Activated CD4-positive, alpha-beta T cell treated with anti-CD3 and anti-CD28 coated beads for 48 hours (primary cell): ENCODE data around the gene GPR33.
"Not testable (repeated sequence)": the region's sequence is repeated elsewhere in the genome, so short reads cannot be mapped to it uniquely, and the experiment has no call there.

Experiments
- DNase-seq: peaks from one replicate; pipeline ENCODE4 v3.0.0-alpha.2; 2020

Gene GPR33, protein sequence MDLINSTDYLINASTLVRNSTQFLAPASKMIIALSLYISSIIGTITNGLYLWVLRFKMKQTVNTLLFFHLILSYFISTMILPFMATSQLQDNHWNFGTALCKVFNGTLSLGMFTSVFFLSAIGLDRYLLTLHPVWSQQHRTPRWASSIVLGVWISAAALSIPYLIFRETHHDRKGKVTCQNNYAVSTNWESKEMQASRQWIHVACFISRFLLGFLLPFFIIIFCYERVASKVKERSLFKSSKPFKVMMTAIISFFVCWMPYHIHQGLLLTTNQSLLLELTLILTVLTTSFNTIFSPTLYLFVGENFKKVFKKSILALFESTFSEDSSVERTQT

DNA sequence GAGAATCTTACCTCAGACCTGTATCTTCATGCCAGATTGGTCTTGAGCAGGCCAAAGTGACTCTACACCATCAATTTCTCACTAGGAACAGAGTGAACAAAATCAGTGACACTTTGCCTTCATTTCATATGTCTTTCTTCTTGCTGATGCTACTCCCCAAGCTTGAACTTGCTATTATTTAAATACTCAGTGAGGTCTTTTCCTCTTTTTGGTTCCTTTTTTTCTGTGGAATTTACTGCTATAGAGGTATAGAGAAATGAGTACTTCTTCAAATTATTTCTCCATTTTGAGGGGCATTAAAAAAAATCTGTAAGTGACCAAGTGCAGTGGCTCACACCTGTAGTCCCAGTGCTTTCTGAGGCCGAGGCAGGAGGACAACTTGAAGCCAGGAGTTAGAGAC, at the start of gene GPR33:
Gene GPR33, minus strand, starts transcription at position 154 of the 400 bp plus-strand sequence. CDS start 4,074 bp downstream, outside the sequence.
- DNase-seq, result no peak

DNA sequence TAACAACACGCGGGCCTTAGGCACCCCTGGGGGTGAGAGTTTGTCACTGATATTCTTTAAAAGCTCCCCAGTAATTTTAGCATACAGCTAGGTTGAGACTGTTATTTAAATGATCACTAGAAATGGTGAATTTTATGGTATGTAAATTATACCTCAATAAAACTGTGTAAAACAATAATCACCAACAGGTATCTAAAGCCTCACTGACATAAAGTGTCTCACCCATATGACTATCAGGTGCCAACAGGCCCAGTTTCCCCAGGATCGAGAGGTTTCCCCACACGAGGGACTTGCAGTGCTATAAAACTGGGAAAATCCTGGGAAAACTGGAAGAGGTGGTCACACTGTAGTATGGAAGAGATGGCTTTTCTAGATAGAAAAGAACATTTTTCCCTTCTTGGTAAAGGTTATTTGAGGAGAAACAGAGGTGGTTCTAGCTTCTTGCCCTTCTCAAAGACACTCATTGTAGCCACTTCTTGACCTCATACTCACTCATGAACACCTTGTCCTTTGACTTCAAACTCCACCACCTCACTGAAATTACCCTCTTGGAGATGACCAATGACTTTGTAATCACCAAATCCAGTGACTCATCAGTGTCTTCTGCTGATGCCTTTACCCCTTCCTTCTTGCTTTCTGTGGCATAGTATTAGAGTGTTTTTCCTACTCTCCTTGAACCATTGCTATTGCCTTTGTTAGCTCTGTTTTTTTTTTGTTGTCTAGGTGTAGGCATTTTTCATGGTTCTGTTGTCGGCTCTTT, 48.5 kb upstream of the GPR33 start:
- no peak for DNase-seq

DNA sequence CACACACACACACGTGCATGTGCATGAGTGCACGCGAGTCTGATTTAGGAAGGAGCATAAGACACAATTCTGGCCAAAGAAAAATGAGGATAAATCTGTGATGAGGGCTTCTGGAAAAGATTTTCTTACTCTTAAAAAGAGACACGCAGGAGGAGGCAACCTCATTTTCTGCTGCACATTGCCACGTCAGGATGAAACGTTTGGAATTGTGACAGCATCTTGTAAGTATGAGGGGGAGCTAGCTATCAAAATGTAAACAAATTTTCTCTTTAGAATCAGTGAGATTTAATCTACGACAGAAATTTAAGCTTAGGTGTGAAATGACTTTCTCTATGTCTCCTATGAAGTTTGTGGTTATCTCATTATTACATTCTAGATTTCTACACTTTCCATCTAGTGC, 42.3 kb upstream of the GPR33 start:
- DNase-seq, result no peak

DNA sequence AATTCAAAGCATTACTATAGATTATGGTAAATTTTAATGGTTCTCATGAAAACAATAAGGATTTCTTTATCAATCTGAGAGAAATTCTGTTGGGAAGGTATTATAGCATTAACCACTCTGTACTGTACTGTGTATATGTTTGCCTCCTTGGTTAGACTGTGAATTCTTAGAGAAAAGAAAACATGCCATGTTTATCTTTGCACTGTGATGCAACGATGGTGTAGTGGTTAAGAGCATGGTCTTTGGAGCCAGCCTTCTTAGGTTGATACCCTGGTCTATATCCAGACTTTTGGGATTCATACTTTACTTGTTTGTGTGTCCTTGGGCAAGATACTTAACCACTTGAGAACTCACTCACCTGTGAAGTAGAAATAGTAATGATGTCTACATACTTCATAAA, 41.2 kb upstream of the GPR33 start:
- no peak for DNase-seq

DNA sequence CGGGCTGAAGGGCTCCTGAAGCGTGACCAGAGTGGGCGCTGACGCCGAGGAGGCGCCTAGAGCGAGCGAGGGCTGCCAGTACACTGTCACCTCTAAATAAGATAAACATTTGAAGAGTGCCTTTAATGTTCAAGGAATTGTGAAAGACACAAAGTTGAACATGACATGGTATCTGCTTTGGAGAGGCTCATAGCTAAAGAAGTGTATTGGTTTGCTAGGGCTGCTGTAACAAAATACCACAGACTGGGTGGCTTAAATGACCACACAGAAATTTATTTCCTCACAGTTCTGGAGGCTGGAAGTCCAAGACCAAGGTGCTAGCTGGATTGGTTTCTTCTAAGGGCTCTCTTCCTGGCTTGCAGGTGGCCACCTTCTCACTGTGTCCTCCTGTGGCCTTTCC, 39.7 kb upstream of the GPR33 start:
- DNase-seq, result no peak

DNA sequence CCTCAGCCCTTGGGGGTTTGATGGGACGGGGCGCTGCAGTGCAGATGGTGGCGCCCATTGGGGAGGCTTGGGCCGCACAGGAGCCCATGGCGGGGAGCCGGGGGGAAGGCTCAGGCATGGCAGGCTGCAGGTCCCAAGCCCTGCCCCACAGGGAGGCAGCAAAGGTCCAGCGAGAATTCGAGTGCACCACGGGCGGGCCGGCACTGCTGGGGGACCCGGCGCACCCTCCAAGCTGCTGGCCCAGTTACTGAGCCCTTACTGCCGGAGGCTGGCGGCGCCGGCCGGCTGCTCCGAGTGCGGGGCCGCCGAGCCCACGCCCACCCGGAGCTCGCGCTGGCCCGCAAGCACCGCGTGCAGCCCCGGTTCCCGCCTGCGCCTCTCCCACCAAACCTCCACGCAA, 39.2 kb upstream of the GPR33 start:
- DNase-seq, result no peak

DNA sequence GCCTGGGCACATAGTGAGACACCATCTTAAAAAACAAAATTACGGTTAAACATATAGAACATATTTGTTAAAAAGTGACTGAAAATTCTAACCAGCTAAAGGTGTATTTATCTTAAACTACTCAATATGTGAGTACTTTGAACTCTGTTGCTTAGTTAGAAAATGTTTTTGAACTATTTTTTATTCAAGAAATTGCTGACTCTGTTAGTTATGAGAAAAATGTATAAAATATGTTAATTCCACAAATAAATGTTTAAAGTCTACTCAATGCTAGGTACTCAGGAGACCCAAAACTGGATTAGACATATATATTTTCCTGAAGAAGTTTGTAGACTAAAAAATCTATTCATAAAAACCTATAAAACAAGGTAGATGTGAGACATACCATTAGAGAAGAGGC, 23.0 kb upstream of the GPR33 start:
- DNase-seq, result no peak

DNA sequence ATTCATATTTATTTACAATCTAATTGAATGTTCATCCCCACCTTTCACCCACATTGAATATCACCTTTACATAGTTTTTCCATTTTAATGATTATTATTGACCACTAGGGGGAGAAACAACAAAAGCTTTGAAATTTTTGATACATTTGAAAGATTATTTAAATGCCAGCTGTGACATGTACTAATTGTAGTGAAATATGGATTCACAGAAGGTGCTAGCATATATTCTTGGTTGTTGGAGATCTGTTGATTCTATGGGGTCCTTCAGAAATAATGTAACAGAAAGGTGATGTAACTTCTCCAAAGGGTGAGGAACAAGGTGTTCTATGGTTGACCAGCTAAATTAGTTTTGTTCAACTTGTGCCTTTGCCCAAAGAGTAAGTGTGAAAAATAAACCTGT, 22.4 kb upstream of the GPR33 start:
- DNase-seq, result no peak

DNA sequence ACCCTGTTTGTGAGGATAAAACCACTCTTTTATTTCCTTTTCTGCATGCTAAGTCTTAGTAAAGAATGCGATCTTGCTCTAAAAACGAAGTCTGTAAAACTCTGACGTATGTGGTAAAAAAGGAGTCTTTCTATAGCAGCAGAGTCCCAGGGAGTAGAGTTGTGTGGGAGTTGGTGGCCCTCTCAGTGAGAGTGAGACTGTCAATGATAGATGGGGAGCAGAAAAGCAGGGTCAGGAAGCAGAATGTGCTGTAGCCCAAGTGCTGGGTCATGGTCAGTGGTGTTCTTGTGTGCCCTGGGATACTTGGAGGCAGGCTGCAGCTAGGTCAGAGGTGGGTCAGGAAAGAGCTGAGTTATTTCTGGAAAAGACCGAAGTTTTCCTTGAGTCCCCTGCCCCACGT, 20.3 kb upstream of the GPR33 start:
- DNase-seq, result no peak

DNA sequence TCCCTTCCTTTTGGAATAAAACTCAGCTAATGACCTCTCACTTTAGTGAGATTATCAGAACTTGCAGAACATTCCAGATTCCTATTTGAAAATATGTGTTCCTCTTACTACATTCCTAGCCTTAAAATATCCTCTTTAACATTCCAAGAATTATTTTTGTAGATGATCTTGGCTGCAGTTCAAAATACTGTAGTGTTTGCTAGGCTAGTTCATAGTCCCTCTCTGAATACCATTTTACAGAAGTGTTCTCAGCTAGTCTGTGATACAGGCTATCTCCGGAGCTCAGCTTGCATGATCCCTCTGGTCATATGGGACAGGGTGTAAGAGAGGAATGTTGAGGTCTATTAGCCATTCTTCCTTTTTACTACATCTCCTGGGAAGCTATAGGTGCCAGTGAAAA, 17.6 kb upstream of the GPR33 start:
- DNase-seq, result no peak

DNA sequence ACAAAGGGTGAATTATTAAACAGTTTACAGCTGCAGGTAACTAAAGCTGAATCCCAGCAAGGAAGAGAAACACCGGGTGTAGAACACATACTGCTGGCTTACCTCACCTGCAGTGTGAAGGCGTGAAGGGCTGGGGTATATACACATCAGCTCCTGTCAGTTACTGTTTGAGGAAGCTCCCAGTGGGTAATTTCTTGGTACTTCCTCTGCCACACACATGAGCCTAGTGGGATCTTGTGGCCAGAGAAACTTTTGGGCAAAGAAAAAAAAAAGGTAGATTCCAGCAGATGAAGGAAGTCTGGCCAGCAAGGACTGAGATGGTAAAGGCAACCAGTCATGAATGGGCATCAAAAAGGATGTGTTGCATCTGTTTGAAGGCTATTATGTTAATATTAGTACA, 14.0 kb upstream of the GPR33 start:
- DNase-seq, result no peak

DNA sequence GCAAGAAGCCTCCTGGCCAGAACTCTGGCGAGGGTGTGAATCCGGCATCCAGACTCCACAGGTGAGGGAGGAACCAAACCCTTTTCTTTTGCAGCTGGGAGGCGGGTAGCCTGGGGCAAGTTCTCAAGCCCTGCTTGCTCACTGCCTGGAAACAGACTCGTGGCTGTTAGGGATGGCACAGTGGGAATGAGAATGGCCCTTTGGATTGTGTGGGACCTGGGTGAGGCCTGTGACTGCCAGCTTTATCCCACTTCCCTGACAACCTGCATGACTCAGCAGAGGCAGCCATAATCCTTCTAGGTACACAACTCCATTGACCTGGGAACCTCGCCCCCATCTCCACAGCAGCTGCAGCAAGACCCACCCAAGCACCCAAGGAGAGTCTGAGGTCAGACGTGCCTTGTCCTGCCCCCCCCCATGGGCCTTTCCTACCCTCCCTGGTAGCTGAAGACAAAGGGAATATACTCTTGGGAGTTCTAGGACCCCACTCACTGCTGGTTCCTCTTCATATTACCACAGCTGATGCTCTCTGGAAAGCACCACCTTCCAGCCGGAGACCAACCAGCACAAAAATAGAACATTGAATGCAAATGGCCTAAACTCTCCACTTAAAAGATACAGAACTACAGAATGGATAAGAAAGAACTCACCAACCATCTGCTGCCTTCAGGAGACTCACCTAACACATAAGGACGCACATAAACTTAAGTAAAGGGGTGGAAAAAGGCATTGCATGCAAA, 5.1 kb upstream of the GPR33 start:
- no peak for DNase-seq

DNA sequence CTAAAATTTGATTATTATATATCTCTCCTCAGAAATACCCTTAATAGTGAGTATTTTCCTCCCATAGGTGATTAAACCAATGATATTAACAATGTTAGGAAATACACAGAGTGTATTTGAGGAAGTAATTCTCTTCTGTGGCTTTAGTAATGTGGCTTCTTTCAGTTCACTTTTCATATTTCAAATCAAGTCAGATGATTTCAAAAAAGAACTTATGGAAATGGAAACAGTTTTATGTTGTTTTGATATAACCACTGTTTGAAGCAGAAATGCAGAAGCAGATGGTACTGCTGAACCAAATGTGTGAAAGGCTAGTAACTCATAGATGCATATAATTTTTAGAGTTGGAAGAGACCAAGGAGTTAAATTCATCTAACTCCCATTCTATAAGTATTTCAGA, 1.9 kb upstream of the GPR33 start:
- no peak for DNase-seq

DNA sequence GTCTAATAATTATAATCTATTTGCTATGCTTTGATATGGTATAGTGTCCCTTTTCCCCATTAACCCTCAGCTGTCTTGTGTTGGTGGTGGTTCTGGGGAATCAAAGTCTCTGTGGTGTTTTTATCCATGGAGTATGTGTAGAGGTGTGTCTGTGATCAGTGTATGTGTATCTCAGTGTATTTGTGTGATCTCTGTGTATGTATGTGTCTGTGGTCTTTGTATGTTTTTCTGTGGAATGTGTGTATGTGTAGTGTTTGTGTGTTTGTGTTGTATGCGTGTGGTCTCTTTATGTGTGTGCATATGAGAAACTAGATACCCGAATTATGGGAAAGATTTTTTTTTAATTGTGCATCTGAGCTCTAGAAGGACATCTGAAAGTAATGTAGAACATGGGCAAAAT, 1.1 kb downstream of the GPR33 start:
- DNase-seq, result no peak

DNA sequence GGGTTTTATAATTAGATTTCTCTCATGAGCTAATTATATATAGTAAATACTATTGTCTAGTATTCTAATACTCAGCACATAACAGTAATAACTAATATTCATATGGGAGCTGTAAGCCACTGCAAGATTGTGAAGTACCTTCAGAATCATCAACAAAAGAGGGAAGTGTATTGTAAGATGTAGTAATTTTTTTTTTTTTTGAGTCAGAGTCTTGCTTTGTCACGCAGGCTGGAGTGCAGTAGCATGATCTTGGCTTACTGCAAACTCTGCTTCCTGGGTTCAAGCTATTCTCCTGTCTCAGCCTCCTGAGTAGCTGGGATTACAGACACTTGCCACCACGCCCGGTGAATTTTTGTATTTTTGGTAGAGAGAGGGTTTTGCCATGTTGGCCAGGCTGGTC, 3.1 kb downstream of the GPR33 start:
- no peak for DNase-seq

DNA sequence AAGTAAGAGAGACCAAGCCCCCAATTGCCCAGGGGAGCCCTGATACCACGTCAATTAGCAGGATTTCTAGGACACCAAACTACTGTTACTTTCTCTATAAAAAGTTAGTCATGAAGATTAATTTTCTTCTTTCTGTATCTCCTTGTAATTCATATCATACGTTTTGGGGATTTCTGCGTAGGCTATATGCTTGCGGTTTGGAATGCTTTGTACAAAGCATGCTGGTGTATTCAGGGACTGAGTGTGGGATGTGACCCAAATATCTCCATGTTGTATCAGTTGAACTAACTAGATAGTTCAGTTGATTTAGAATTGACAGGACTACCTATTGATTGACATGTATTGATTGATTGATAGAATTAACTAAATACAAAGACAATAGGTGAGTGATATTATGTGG, 7.7 kb downstream of the GPR33 start:
- no peak for DNase-seq

DNA sequence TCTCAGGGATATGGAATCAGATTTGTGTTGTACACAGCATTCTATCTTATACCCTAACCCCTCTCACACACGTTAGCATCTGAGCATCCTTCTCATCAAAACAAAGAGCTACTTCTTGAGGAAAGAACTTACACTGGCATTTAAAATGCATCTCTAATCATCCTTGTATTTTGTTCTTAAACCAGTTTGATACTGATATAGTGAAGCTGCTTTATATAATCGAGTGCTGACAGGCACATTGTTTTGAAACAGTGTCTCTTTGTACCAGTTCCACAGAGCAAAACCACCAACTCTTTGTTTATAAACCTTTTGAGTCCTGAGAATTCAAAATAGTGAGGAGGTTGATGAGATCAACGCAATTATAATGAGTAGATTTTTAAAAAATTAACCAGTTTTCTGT, 8.8 kb downstream of the GPR33 start:
- no peak for DNase-seq

DNA sequence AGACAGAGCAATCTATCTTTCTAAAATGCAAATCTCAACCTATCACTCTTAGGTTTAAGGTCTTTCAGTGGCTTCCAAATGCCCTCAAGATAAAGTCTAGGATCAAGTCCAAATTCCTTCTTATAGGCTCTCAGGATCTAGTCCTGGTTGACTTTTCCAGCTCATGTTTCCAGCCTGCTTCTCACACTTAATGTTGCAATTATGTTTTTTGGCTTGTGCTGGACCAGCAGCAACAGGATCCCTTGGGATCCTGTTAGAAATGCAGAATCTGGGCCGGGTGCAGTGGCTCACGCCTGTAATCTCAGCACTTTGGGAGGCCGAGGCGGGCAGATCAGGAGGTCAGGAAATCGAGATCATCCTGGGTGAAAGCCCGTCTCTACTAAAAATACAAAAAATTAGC, 10.6 kb downstream of the GPR33 start:
- no peak for DNase-seq

DNA sequence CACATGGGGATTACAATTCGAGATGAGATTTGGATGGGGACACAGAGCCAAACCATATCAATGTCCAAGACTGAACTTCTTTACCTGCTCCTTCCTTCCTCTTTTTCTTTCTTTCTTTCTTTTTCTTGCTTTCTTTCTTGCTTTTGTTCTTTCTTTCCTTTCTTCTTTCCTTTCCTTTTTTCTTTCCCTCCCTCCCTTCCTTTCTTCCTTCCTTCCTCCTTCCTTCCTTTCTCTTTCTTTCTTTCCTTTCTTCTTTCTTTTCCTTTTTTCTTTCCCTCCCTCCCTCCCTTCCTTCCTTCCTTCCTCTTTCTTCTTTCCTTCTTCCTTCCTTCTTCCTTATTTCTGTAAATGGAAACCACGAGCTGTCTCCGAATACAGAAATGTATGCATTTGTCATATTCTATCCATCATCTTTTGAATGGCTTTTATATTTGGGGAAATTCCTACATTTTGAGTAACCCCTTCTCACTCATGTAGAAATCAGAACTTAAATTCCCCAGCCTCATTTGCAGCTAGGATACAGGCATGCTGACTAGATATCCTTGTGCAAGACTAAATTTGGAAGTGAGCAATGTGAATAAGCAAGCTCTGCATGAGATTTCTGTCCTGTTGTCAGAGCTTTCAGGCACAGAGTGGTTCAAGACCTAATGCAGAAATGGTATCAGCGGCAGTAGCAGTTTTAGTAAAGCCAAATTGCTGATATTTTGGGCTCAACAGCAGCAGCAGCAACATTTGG, 11.5 kb downstream of the GPR33 start:
- no peak for DNase-seq

DNA sequence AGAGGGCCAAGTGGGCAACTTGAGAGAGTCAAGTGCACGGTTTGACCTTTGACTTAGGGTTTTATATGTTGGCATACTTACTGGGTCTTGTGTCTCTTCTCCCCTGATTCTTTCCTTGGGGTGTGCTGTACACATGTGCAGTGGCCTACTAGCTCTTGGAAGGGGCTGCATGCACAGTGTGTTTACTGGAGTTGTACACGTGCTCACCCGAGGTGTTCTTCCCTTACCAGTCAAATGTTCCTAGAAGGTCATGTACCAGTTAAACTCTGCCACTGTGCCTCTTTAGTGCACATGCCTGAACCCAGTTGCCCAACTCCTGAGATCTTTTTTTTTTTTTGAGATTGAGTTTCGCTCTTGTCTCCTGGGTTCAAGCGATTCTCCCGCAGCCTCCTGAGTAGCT, 21.3 kb downstream of the GPR33 start:
- no peak for DNase-seq

DNA sequence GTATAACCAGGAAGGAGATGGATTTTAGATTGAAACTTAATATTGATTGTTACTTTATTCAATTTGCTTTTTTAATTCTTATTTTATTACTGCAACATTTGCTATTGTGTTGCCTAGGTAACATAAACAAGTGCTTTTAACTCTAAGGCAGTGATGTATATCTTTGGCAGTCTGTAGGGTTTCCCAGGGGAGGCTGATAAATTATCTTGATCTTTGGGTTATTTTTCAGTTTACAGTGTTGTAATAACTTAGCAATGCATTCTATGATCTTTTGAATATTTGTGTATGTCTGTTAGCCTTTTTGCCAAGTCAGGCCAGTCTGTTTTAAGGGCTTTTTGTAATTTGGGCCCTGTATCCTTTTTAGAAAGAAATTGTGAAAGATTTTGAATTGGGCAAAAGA, 22.7 kb downstream of the GPR33 start:
- DNase-seq, result no peak

DNA sequence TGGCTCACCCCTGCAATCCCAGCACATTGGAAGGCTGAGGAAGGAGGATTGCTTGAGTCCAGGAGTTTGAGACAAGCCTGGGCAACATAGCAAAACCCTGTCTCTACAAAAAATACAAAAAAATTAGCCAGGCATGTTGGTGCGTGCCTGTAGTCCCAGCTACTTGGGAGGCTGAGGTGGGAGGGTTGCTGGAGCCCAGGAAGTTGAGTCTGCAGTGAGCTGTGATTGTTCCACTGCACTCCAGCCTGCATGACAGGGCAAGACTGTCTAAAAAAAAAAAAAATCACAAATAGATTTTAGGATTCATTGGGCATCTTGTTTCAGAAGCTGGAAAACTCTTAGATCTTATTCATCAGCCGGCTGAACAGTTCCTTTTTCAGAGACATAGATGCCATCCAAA, 25.4 kb downstream of the GPR33 start:
- not testable (repeated sequence) for DNase-seq

DNA sequence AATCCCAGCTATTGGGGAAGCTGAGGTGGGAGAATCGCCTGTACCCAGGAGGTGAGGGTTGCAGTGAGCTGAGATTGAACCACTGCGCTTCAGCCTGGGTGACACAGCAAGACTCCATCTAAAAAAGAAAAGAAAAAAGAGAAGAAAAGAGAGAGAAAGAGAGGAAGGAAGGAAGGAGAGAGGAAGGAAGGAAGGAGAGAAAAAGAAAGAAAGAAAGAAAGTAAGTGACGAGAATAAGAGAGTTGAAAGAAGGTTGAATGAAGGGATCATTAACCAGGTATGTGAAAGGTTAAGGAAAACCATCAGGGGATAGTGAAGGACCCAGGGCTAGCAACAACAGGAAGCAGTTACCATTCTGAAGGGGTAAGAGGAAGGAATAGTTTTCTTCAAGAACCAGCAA, 26.3 kb downstream of the GPR33 start:
- no peak for DNase-seq
